Measurements from ENCODE around the gene KRTAP21-1.
"Not testable (repeated sequence)": the region's sequence is repeated elsewhere in the genome, so short reads cannot be mapped to it uniquely, and the experiment has no call there.

DNA sequence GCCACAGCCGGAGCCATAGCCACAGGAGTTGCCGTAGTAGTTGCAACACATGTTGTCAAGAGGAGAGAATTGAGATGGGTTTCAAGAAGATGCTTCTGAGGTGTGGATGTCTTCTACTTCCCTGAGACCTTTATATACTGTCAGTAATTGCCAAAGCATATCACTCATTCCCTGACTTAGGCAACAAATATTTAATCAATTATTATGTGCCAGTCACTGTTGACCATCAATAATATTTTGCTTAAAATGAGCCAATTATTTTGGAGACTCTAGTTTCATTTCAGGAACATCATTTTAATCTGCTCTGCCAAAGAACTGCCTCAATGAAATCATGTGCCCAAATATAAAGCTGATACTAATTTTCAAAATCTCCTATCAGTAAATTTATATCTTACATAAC, at the start of gene KRTAP21-1:
- TF ChIP-seq, protein P1, sequence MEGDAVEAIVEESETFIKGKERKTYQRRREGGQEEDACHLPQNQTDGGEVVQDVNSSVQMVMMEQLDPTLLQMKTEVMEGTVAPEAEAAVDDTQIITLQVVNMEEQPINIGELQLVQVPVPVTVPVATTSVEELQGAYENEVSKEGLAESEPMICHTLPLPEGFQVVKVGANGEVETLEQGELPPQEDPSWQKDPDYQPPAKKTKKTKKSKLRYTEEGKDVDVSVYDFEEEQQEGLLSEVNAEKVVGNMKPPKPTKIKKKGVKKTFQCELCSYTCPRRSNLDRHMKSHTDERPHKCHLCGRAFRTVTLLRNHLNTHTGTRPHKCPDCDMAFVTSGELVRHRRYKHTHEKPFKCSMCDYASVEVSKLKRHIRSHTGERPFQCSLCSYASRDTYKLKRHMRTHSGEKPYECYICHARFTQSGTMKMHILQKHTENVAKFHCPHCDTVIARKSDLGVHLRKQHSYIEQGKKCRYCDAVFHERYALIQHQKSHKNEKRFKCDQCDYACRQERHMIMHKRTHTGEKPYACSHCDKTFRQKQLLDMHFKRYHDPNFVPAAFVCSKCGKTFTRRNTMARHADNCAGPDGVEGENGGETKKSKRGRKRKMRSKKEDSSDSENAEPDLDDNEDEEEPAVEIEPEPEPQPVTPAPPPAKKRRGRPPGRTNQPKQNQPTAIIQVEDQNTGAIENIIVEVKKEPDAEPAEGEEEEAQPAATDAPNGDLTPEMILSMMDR (IDR thresholded peaks at IDR 0.05), result not testable (repeated sequence)
- not testable (repeated sequence) for TF ChIP-seq POLR2A (IDR thresholded peaks at IDR 0.05)
